ENCODE results near the gene RAE1. TPM values are rescaled to one million over a fixed set of nuclear protein-coding genes. Genes with fewer than 3 reads are reported as not detected.

Gene RAE1
- total and polyA plus RNA-seq, 2 of the 8 experiments (the other 6 are each of a cell fraction or from before 2014, with no cell fraction given), result 35.9 to 44.9 TPM

DNA sequence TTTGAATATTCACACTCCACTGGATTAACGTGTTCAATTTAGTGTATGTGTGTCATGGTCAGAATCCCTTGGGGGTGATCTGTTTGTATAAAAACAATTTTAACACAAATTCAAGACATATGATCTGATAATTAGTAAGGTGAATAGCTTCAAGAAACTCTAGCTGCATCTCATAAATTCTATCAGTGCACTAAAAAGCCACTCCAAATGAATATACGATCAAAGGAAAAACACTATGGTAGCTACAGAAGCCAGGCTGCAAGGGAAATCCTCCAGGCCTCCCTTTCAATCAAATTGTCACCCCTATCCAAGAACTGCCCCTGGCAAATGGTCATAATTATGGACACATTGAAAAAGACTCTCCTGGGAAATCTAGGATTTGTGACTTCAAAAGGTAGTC, 9.4 kb upstream of the RAE1 start (continued):
- TF ChIP-seq, protein P1, sequence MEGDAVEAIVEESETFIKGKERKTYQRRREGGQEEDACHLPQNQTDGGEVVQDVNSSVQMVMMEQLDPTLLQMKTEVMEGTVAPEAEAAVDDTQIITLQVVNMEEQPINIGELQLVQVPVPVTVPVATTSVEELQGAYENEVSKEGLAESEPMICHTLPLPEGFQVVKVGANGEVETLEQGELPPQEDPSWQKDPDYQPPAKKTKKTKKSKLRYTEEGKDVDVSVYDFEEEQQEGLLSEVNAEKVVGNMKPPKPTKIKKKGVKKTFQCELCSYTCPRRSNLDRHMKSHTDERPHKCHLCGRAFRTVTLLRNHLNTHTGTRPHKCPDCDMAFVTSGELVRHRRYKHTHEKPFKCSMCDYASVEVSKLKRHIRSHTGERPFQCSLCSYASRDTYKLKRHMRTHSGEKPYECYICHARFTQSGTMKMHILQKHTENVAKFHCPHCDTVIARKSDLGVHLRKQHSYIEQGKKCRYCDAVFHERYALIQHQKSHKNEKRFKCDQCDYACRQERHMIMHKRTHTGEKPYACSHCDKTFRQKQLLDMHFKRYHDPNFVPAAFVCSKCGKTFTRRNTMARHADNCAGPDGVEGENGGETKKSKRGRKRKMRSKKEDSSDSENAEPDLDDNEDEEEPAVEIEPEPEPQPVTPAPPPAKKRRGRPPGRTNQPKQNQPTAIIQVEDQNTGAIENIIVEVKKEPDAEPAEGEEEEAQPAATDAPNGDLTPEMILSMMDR (IDR thresholded peaks at IDR 0.05; ENCODE audit: control extremely low read depth in 1 of 3, insufficient read depth in 1 of 3, low read depth in 1 of 3, low read length in 3 of 3), result no peak
- TF ChIP-seq KDM1A (IDR thresholded peaks at IDR 0.05; ENCODE audit: borderline replicate concordance, low read length), result no peak
- no peak for TF ChIP-seq NANOG (IDR thresholded peaks at IDR 0.05; ENCODE audit: insufficient read depth, low read depth, low read length, poor library complexity, severe bottlenecking)
- no peak for TF ChIP-seq SIN3A (conservative IDR thresholded peaks at IDR 0.05 in 1 of 2, IDR thresholded peaks at IDR 0.05 in 1 of 2; ENCODE audit: low read depth in 1 of 2, low read length in 2 of 2)
- TF ChIP-seq PHF8 (conservative IDR thresholded peaks at IDR 0.05; ENCODE audit: low read depth, low read length), result no peak

Measured in H1 (cell line).